ENCODE results near the gene TREML2. TPM values are rescaled to one million over a fixed set of nuclear protein-coding genes. Genes with fewer than 3 reads are reported as not detected.

TREML2 gene
- polyA plus RNA-seq, 1 of the 3 experiments (the other 2 are of a cell fraction): not detected

DNA sequence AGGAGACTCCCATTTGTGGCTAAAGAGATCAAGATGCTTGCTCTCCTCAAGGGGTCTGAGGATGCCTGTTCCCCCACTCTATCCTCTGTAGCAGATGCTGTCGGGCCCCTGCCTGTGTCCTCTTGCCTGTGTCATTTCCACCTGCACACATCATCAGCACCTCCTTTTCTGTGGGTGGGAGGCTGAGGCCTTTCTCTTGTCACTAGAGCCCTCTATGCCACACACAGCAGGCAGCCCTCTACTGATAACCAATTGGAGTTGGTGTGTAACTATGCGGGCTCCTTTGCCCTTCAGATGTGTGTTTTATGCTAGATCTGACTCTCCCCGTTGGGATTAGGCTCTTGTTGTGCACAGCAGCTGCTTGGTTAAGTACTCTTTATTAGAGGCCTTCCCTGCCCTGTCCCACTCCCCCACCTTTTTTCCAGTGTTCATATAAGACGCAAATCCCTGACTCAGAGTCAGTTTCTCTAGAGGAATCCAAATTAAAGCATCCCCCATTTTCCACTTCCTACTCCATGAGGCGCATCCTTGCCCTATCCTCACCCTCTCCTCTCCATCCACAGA lies 7.7 kb downstream of the TREML2 start:
- TF ChIP-seq CTCF (IDR thresholded peaks at IDR 0.05): no peak
- TF ChIP-seq, protein P1, sequence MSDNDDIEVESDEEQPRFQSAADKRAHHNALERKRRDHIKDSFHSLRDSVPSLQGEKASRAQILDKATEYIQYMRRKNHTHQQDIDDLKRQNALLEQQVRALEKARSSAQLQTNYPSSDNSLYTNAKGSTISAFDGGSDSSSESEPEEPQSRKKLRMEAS (IDR thresholded peaks at IDR 0.05; ENCODE audit: low read depth): no peak
- TF ChIP-seq TCF12 (IDR thresholded peaks at IDR 0.05): no peak
- TF ChIP-seq ELF1 (IDR thresholded peaks at IDR 0.05): no peak
- no peak for TF ChIP-seq NFIC (IDR thresholded peaks at IDR 0.05; ENCODE audit: borderline replicate concordance)
- no peak for TF ChIP-seq RAD21 (IDR thresholded peaks at IDR 0.05; ENCODE audit: low read length)
- TF ChIP-seq GABPA (IDR thresholded peaks at IDR 0.05; ENCODE audit: low read depth): no peak
- TF ChIP-seq TAF1 (IDR thresholded peaks at IDR 0.05; ENCODE audit: borderline replicate concordance, low read depth, low read length): no peak
- Histone ChIP-seq H3K4me3 (ENCODE audit: low read depth in 2 of 2, low read length in 1 of 2) (no peak overlapping the region), H2AFZ (ENCODE audit: low read depth) (no peak overlapping the region), H3K27ac (ENCODE audit: low read depth in 2 of 2, low read length in 1 of 2) (no peak overlapping the region), H3K9ac (no peak overlapping the region), H3F3A (replicated peaks; ENCODE audit: insufficient read depth) (no peaks in the 10 kb centered on the region), H3K9me2 (no peaks in the 10 kb centered on the region), H3K4me1 (ENCODE audit: control insufficient read depth in 1 of 2, insufficient read depth in 2 of 2, low read depth in 1 of 2, low read length in 1 of 2) (no peaks in the 10 kb centered on the region), H4K20me1 (ENCODE audit: insufficient read depth) (no peaks in the 10 kb centered on the region), H3K79me2 (ENCODE audit: insufficient read depth) (no peaks in the 10 kb centered on the region), H3K27me3 (ENCODE audit: insufficient read depth) (peaks cover 36% of the 10 kb centered on the region; the same call in 1 of the 2 replicates), H3K36me3 (replicated peaks in 1 of 2; ENCODE audit: control insufficient read depth in 1 of 2, insufficient read depth in 2 of 2, low read length in 1 of 2) (no peaks in the 10 kb centered on the region), H3K4me2 (no peak overlapping the region), H3K9me3 (no peaks in the 10 kb centered on the region)
- DNase-seq: no peak
- POLR2A ChIA-PET: no interaction called here
- CTCF ChIA-PET: interaction anchor here (1.1 kb wide), 1 partner anchor 135 kb away, joined by 3 read pairs; no protein-coding TSS in a partner anchor
- WGBS (ENCODE audit: low lambda C conversion rate): 34% methylated on average over 4 of the region's 5 CpGs

DNA sequence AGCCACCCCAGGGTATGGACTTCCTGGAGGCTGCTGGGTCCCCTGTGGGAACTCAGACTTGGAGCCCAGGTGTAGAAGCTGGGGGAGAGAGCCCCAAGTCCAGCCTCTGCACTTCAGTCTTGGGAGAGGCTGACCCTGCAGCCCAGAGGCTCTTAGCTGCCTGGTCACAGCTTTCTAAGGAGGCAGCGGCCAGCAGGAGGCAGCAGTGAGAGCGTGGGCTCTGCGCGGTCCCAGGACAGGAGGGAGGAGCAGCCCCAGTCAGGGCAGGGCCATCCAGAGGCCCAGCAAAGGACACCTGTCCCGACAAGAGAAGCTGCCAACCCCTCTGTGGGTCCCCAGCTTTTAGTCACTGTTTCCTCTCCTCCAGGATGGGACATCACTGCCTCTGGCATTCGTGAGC lies 9.4 kb downstream of the TREML2 start:
- H2AFZ ChIP-seq (ENCODE audit: low read depth): no peak overlapping the region
- H3K36me3 ChIP-seq (replicated peaks in 1 of 2; ENCODE audit: control insufficient read depth in 1 of 2, insufficient read depth in 2 of 2, low read length in 1 of 2): no peaks in the 10 kb centered on the region
- H3K9me3 ChIP-seq: no peaks in the 10 kb centered on the region
- DNase-seq: peak; percentile 48
- H3K4me2 ChIP-seq: no peak overlapping the region
- no peaks in the 10 kb centered on the region for H3K79me2 ChIP-seq (ENCODE audit: insufficient read depth)
- CTCF ChIA-PET: interaction anchor here (0.9 to 1.7 kb wide), 4 partner anchors 10 to 115 kb away, joined by 3 to 7 read pairs (median 4); no protein-coding TSS in a partner anchor
- no peaks in the 10 kb centered on the region for H3K4me1 ChIP-seq (ENCODE audit: control insufficient read depth in 1 of 2, insufficient read depth in 2 of 2, low read depth in 1 of 2, low read length in 1 of 2)
- no peaks in the 10 kb centered on the region for H3K9me2 ChIP-seq
- H3F3A ChIP-seq (replicated peaks; ENCODE audit: insufficient read depth): no peaks in the 10 kb centered on the region
- no peak overlapping the region for H3K9ac ChIP-seq
- H3K27me3 ChIP-seq (ENCODE audit: insufficient read depth): peaks cover 22% of the 10 kb centered on the region; the same call in 1 of the 2 replicates
- 8% methylated on average over 2 of the region's 6 CpGs for WGBS (ENCODE audit: low lambda C conversion rate)
- no peak overlapping the region for H3K27ac ChIP-seq (ENCODE audit: low read depth in 2 of 2, low read length in 1 of 2)
- TF ChIP-seq CTCF (IDR thresholded peaks at IDR 0.05) (peak; percentile 42), SMC3 (IDR thresholded peaks at IDR 0.05; ENCODE audit: low read depth, low read length) (peak; percentile 30)
- TF ChIP-seq, protein P2, sequence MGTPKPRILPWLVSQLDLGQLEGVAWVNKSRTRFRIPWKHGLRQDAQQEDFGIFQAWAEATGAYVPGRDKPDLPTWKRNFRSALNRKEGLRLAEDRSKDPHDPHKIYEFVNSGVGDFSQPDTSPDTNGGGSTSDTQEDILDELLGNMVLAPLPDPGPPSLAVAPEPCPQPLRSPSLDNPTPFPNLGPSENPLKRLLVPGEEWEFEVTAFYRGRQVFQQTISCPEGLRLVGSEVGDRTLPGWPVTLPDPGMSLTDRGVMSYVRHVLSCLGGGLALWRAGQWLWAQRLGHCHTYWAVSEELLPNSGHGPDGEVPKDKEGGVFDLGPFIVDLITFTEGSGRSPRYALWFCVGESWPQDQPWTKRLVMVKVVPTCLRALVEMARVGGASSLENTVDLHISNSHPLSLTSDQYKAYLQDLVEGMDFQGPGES (IDR thresholded peaks at IDR 0.05; ENCODE audit: low read depth, low read length): no peak
- H4K20me1 ChIP-seq (ENCODE audit: insufficient read depth): no peaks in the 10 kb centered on the region
- POLR2A ChIA-PET: no interaction called here
- H3K4me3 ChIP-seq (ENCODE audit: low read depth in 2 of 2, low read length in 1 of 2): no peak overlapping the region
